Fibroblast of villous mesenchyme (primary cell): Measurements from ENCODE around the gene CDR2. TPM values are rescaled to one million over a fixed set of nuclear protein-coding genes. Genes with fewer than 3 reads are reported as not detected.

Experiments used
- DNase-seq: peaks from one replicate; pipeline ENCODE4 v3.0.0-alpha.2; 2010; ENCODE audit warnings: low read depth
- H3K4me3 ChIP-seq: 2 replicates; pipeline ENCODE4 v1.5.1; 2011; ENCODE audit warnings: low read depth, mild to moderate bottlenecking, low read length
- total RNA-seq: library from RNA; depleted of rRNA; stranded (reverse); fragments of >200 nt; gene quantifications from 2 replicates; pipeline ENCODE4 v1.2.3, GENCODE V29; 2012
- TF ChIP-seq, protein P1 (sequence below): IDR thresholded peaks from 2 replicates; pipeline ENCODE4 v1.5.1; 2012; ENCODE audit warnings: low read depth, mild to moderate bottlenecking, low read length; ENCODE audit not compliant: insufficient read depth

Gene CDR2
- total RNA-seq, 1 donor, result 40.2 TPM

DNA sequence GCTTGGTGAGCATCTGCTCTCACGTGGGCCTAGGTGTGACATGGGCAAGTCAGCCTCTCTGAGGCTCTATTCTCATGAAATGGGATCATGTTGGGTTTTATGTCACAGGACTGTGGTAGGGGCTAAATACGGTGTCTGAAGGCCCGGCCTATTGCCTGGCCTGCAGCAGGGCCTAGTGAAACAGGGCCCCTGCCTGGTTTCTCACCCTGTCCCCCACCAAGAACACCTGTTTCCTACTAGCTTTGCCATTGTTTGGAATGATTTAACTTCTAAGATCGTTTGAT is 48.1 kb downstream of the CDR2 start:
- DNase-seq, result no peak
- TF ChIP-seq, protein P1, sequence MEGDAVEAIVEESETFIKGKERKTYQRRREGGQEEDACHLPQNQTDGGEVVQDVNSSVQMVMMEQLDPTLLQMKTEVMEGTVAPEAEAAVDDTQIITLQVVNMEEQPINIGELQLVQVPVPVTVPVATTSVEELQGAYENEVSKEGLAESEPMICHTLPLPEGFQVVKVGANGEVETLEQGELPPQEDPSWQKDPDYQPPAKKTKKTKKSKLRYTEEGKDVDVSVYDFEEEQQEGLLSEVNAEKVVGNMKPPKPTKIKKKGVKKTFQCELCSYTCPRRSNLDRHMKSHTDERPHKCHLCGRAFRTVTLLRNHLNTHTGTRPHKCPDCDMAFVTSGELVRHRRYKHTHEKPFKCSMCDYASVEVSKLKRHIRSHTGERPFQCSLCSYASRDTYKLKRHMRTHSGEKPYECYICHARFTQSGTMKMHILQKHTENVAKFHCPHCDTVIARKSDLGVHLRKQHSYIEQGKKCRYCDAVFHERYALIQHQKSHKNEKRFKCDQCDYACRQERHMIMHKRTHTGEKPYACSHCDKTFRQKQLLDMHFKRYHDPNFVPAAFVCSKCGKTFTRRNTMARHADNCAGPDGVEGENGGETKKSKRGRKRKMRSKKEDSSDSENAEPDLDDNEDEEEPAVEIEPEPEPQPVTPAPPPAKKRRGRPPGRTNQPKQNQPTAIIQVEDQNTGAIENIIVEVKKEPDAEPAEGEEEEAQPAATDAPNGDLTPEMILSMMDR, result no peak
- H3K4me3 ChIP-seq, result no peak overlapping the region

DNA sequence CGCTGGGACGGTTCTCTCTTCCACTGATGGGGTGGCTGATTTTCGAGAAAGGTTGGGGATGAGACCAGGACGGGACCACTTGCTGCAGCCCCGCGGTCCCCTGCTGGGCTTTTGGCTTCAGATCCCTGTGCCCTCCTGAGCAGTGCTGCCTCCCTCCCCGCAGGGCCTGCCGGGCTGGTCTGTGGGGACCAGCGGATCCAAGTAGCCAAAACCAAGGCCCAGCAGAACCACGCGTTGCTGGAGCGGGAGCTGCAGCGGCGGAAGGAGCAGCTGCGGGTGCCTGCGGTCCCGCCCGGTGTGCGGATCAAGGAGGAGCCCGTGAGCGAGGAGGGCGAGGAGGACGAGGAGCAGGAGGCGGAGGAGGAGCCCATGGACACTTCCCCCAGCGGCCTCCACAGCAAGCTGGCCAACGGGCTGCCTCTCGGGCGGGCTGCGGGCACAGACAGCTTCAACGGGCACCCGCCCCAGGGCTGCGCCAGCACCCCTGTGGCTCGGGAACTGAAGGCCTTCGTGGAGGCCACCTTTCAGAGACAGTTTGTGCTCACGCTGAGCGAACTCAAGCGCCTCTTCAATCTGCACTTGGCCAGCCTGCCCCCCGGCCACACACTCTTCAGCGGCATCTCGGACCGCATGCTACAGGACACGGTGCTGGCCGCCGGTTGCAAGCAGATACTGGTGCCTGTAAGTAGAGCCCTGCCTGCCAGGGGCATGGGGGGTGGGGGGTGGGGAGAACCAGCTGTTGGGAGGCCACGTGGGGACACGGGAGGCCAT is 48.6 kb downstream of the CDR2 start:
- no peak for DNase-seq
- TF ChIP-seq, protein P1, result no peak
- H3K4me3 ChIP-seq, result no peak overlapping the region

DNA sequence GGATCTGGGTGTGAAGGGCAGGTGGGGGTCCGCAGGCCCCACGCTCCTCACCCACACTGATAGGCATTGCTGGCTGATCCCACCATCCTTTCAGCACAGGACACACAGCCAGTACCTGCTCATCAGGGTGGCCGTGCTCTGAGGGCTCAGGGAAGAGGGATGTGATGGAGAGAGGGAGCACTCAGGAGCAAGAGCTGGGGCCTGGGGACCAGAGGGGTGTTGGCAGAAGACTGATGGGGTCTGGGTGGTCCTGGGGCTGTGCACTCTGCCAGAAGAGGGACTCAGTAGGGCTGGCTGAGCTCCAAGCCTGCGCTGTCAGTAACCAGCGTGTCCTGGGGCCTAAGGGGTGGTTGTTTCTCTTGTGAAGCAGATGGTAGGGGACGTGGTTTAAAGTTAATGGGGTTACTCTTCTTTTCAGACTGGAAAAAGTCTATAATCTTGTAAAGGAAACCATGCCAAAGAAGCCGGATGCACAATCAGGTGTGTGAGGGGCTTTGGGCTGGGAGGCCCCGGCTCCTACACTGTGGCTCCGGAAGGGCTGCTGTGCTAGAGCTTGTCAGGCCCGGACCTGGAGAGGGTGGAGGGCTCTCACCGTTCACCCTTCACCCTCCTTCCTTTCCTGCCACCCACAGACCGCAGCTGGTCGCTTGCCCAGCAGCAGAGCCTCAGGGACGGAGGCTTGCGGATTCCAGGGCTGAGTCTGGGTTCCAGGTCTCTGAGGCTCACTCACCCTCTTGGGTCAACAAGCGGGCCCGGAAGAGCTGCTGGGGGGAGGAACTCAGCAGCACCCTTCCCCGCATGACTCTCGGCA is 49.4 kb downstream of the CDR2 start:
- DNase-seq, result no peak
- TF ChIP-seq, protein P1, result no peak
- no peak overlapping the region for H3K4me3 ChIP-seq

DNA sequence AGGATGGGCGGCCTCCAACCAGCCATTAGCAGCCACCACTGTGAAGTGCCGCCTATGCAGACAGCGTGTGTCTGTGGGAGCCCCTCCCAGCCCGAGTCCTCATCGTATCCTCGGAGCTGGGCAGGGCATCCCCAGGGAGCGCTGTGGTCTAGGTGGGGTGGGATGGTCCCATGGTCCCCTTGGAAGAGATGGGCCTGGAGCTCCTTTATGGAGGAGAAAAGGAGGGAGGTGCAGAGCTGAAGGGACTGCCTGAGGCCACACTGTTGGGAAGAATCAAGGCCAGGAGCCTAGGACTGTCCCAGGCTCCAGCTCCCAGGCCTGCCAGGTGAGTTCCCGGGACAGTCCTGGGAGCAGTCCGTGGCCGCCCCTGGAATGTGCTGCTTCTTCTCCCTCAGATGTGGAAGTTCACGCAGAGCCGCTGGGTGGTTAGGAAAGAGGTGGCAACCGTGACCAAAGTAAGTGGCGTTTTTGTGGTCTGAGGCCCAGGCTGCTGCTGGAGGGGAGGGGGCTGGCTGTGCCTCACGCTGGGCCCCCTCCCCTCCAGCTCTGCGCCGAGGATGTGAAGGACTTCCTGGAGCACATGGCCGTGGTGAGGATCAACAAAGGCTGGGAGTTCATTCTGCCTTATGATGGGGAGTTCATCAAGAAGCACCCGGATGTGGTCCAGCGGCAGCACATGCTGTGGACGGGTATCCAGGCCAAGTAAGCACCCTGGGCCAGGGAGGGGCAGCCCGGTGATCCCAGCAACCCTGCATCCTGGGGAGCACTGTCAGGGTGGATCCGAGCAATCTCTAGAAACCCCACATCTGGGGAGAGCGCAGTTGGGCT is 50.2 kb downstream of the CDR2 start:
- TF ChIP-seq, protein P1, result no peak
- H3K4me3 ChIP-seq, result no peak overlapping the region

DNA sequence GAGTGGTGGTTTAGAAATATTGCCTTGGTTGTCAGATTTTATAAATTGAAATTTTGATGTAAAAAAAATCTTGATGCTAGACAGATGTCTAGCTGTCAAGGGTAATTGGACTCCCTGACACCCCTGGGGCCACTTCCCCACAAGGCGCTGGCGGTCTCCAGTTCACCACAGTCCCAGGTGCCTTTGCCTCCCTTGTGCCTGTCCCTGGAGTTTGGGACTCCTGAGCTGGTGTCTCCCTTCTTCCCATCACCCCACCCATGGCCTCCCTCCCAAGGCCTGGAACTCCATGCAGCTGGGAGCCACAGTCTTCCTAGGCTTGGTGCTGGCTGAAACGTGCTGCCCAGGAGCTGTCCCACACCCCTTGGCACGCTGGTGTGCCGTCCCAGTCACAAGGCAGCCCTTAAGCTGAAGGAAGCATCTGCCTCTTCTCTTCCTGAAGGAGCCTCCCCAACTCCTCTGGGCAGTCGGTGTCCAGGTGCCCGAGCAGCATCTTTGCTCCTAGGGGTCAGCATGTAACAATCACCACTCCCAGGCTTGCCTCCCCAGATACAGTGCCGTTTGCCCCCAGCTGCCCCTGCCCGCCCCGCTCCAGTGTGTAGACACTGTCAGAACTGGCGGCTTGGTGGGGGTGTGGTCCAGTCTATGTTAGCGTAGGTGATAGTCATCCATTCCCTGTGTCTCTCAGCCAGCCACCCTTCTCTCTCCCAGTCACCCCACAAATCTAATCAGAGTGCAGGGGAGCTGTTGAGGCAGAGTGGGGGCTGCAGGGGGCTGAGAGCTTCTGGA is 51.1 kb downstream of the CDR2 start:
- no peak overlapping the region for H3K4me3 ChIP-seq
- TF ChIP-seq, protein P1, result no peak
- DNase-seq, result no peak

More for the DNA sequence above, 50.2 kb downstream of the CDR2 start:
- no peak for DNase-seq

DNA sequence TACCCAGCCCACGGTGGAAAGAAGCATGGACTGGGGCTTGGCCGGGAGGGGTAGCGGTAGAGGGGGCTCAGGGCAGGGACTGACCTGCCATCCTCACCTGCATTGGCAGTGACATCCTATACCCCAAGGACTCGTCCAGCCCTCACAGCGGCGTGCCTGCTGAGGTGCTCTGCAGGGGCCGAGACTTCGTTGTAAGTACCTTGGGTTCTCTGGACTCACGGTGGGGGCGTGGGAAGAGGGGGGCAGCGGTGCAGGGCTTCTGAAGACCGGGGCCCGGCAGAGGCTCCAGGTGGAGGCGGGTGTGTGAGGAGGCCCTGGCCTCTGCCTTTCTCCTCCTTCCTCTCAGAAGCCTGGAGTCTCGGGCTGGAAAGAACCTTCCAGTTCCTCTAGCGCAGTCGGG is 51.7 kb downstream of the CDR2 start:
- DNase-seq, result no peak
- H3K4me3 ChIP-seq, result no peak overlapping the region
- TF ChIP-seq, protein P1, result no peak
